ENCODE measurements around the gene NF1.

- no peak for TF ChIP-seq CTCF (IDR thresholded peaks at IDR 0.05)
- no peak for TF ChIP-seq POLR2A (IDR thresholded peaks at IDR 0.05)
- no peak for TF ChIP-seq POLR2AphosphoS5 (IDR thresholded peaks at IDR 0.05)
Measured at GRCh38 chr17:31374503-31374902, 279.7 kb downstream of the NF1 start.

All from prostate gland (tissue), 2 donors.